ENCODE data around the gene DNAJC8. TPM values are rescaled to one million over a fixed set of nuclear protein-coding genes. Genes with fewer than 3 reads are reported as not detected.
A peak's percentile ranks its signal among the peaks of the same experiment; 100 is the strongest.

DNAJC8 gene, protein sequence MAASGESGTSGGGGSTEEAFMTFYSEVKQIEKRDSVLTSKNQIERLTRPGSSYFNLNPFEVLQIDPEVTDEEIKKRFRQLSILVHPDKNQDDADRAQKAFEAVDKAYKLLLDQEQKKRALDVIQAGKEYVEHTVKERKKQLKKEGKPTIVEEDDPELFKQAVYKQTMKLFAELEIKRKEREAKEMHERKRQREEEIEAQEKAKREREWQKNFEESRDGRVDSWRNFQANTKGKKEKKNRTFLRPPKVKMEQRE
- total RNA-seq (2021; fragmentation: NEBNext Ultra II Directional; extraction: Animal tissue kit (Norgen Biotek cat#: 25700)): 100 to 1,000 TPM; 101 to 112 (median 105) TPM
- long read RNA-seq, transcript DNAJC8-205 (10 exons, 1,600 nt): minor isoform, 5 of 182 reads
- long read RNA-seq, transcript DNAJC8-201 (9 exons, 1,759 nt): major isoform, 134 of 182 reads
- long read RNA-seq, partial matches to known transcripts: 33 of 182 reads
- long read RNA-seq, other reads (novel, unspliced or antisense): 10 of 182 reads

DNA sequence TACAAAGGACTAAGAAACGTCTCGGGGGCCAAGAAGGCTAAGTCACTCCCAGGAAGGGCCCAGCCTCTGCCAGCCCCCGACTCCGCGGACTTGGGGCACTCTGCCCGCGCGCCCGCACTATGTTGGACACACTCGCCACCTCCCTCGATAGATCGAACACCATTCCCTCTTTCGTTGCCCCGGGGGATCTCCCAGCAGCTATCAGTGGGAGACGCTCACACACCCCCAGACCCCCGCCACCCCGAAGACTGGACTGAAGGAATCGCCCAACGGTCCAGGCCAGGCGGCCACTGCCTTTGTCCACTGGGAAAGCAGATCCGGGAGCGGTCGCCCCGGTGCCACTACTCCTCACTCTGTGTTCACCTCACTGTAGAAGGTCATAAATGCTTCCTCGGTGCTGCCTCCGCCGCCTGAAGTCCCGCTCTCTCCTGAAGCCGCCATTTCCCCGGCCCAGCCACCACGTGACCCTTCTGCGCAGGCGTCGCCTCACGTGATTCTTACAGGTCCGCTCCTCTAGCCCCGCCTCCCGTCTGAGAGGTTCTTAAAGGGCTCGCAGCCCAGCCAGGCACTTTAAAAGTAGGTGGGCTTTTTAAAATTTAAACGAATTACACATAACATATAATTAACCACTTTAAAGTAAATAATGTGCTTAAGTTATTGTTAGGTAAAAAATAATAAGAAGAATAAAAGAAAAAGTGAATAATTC lies at the start of gene DNAJC8:
TSS of gene DNAJC8 (minus strand) at position 472 of the 706 bp plus-strand sequence. CDS start at position 441, 31 bp downstream.
- H3K27me3 Mint-ChIP-seq (ENCODE audit: insufficient read depth): peaks cover 4% of the 10 kb centered on the region; the same call in 1 of the 2 replicates
- TF ChIP-seq, protein P1, sequence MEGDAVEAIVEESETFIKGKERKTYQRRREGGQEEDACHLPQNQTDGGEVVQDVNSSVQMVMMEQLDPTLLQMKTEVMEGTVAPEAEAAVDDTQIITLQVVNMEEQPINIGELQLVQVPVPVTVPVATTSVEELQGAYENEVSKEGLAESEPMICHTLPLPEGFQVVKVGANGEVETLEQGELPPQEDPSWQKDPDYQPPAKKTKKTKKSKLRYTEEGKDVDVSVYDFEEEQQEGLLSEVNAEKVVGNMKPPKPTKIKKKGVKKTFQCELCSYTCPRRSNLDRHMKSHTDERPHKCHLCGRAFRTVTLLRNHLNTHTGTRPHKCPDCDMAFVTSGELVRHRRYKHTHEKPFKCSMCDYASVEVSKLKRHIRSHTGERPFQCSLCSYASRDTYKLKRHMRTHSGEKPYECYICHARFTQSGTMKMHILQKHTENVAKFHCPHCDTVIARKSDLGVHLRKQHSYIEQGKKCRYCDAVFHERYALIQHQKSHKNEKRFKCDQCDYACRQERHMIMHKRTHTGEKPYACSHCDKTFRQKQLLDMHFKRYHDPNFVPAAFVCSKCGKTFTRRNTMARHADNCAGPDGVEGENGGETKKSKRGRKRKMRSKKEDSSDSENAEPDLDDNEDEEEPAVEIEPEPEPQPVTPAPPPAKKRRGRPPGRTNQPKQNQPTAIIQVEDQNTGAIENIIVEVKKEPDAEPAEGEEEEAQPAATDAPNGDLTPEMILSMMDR (IDR thresholded peaks at IDR 0.05): no peak
- DNase-seq: peak; percentile 85
- peak within 1 kb of the TSS; percentile 100 for H3K4me3 Mint-ChIP-seq
- H3K4me1 Mint-ChIP-seq (ENCODE audit: low read depth): peaks cover 29% of the 10 kb centered on the region
- H3K27ac Mint-ChIP-seq: peak within 1 kb of the TSS; percentile 98
- H3K36me3 Mint-ChIP-seq (ENCODE audit: low read depth): peaks cover 18% of the 10 kb centered on the region
- no peaks in the 10 kb centered on the region for H3K9me3 Mint-ChIP-seq

DNA sequence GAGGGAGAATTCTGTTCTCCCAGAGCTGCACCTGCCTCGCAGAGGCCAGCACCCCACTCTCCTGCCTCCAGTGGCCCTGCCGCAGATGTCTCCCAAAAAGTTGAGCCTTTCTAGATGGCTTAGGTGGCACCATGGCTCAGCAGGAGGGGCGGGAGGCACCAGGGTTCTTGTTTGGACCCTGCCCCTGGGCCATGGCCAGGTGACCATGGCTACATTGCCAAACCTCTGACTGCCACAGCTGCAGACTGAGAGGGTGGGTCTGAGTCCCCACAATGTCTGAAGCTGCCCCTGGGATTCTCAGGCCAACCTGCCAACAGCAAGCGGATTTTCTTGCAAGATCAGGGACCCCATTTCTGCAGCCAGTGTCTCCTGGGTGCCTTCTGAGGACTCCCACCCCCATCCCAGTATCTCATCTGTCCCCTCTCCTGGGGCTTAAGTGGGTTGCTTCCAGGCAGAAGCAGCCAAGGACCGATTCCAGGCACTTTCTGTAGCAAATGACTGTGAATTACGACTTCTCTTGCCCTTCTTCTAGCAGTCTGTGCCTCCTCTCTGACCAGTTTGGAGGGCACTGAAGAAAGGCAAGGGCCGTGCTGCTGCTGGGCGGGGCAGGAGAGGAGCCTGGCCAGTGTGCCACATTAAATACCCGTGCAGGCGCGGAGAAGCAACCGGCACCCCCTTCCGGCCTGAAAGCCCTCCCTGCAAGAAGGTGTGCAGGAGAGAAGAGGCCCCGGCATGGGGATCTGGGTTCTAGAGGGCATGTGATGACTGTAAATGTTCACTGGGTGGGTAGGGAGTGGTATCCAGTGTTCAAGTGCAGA lies 49.0 kb upstream of the DNAJC8 start:
- H3K27me3 Mint-ChIP-seq (ENCODE audit: insufficient read depth): no peaks in the 10 kb centered on the region
- no peak overlapping the region for H3K27ac Mint-ChIP-seq
- H3K9me3 Mint-ChIP-seq: no peaks in the 10 kb centered on the region
- DNase-seq: no peak
- no peak overlapping the region for H3K4me3 Mint-ChIP-seq
- TF ChIP-seq, protein P1 (IDR thresholded peaks at IDR 0.05): no peak
- H3K36me3 Mint-ChIP-seq (ENCODE audit: low read depth): peaks cover 27% of the 10 kb centered on the region
- H3K4me1 Mint-ChIP-seq (ENCODE audit: low read depth): peaks cover 5% of the 10 kb centered on the region; the same call in 1 of the 2 replicates

DNA sequence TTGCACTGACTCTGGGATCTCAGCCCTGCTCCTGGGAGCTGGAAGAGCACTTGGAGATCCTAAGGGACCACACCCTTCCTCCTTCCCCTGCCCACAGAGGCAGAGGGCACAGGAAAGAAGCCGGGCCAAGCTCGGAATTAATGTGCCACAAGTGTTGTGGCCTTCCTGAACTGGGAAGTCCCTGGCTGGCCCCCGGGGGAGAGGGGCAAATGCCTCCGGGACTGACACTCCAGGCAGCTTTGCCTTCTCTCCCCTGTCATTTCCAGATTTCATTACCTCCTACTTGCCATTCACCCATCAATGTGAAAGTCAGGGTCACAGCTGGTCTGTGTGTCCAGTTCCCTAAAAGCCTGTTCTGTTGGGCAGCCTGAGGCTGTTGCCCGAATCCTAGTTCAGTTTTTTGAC lies 48.1 kb upstream of the DNAJC8 start:
- no peak for DNase-seq
- TF ChIP-seq, protein P1 (IDR thresholded peaks at IDR 0.05): no peak
- Mint-ChIP-seq H3K27ac (no peak overlapping the region), H3K4me1 (ENCODE audit: low read depth) (peaks cover 5% of the 10 kb centered on the region; the same call in 1 of the 2 replicates), H3K36me3 (ENCODE audit: low read depth) (peaks cover 27% of the 10 kb centered on the region), H3K9me3 (no peaks in the 10 kb centered on the region), H3K4me3 (no peak overlapping the region), H3K27me3 (ENCODE audit: insufficient read depth) (no peaks in the 10 kb centered on the region)

DNA sequence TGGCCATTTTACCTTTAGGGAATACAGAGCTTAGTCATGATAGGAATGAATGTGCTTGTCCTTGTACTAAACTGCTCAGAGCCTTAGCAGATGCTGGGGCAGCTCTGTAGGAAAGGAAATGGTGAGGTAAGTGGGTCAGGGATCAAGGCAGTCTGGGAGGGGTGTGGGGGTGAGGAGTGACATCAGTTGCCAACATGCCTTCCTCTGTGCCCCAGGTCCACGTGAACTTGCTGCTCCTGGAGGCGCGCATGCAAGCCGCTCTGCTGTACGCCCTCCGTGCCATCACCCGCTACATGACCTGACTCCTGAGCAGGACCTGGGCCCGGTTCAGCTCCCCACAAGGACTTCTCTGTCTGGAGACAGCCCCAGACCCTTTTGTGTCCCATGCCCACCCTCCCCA lies 47.7 kb upstream of the DNAJC8 start:
- Mint-ChIP-seq H3K27me3 (ENCODE audit: insufficient read depth) (no peaks in the 10 kb centered on the region), H3K36me3 (ENCODE audit: low read depth) (peaks cover 27% of the 10 kb centered on the region), H3K9me3 (no peaks in the 10 kb centered on the region), H3K4me1 (ENCODE audit: low read depth) (peaks cover 5% of the 10 kb centered on the region; the same call in 1 of the 2 replicates), H3K27ac (no peak overlapping the region), H3K4me3 (no peak overlapping the region)
- TF ChIP-seq, protein P1 (IDR thresholded peaks at IDR 0.05): no peak
- DNase-seq: no peak

DNA sequence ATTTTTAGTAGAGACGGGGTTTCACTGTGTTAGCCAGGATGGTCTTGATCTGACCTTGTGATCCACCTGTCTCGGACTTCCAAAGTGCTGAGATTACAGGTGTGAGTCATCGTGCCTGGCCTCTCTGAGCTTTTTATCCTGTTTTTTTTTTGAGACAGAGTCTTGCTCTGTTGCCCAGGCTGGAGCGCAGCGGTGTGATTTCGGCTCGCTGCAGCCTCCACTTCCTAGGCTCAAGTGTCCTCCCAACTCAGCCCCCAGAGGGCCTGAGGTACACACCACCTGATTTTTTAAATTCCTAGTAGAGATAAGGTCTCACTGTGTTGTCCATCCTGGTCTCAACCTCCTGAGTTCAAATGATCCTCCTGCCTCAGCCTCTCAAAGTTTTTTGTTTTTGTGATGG lies 46.9 kb upstream of the DNAJC8 start:
- H3K4me1 Mint-ChIP-seq (ENCODE audit: low read depth): peaks cover 5% of the 10 kb centered on the region; the same call in 1 of the 2 replicates
- no peak for DNase-seq
- no peak overlapping the region for H3K4me3 Mint-ChIP-seq
- H3K27me3 Mint-ChIP-seq (ENCODE audit: insufficient read depth): no peaks in the 10 kb centered on the region
- H3K36me3 Mint-ChIP-seq (ENCODE audit: low read depth): peaks cover 32% of the 10 kb centered on the region
- H3K9me3 Mint-ChIP-seq: no peaks in the 10 kb centered on the region
- no peak overlapping the region for H3K27ac Mint-ChIP-seq
- TF ChIP-seq, protein P1 (IDR thresholded peaks at IDR 0.05): no peak
